Muscle of leg (tissue), 11 donors: ENCODE results near the gene PCBP1. TPM values are rescaled to one million over a fixed set of nuclear protein-coding genes. Genes with fewer than 3 reads are reported as not detected.
"Not testable (repeated sequence)": the region's sequence is repeated elsewhere in the genome, so short reads cannot be mapped to it uniquely, and the experiment has no call there.

Source experiments
- DNase-seq: peaks from one replicate; pipeline ENCODE4 v3.0.0; 2013
- H3K27ac ChIP-seq: one replicate; pipeline ENCODE4 v1.5.1; 2013; ENCODE audit warnings: mild to moderate bottlenecking, low read length, control low read depth
- H3K27me3 ChIP-seq: one replicate; pipeline ENCODE4 v1.6.1; 2013; ENCODE audit warnings: low read length; ENCODE audit not compliant: control insufficient read depth, insufficient read depth
- H3K36me3 ChIP-seq: one replicate; pipeline ENCODE4 v1.6.1; 2013; ENCODE audit warnings: low read length; ENCODE audit not compliant: control insufficient read depth, insufficient read depth
- H3K4me1 ChIP-seq: one replicate; pipeline ENCODE4 v1.6.1; 2013; ENCODE audit warnings: low read length; ENCODE audit not compliant: control insufficient read depth, insufficient read depth
- H3K4me3 ChIP-seq: one replicate; pipeline ENCODE4 v1.5.1; 2013; ENCODE audit warnings: low read length, control low read depth
- H3K9me3 ChIP-seq: replicated peaks from 2 replicates; pipeline ENCODE4 v1.6.1; 2013; ENCODE audit warnings: low read depth, low read length; ENCODE audit not compliant: control insufficient read depth
- WGBS: methylation state at CpG from one replicate; pipeline ENCODE4 v1.1.5; 2013; ENCODE audit warnings: missing lambda C conversion rate; ENCODE audit not compliant: insufficient coverage; 5-methylcytosine and 5-hydroxymethylcytosine counted together
- polyA plus RNA-seq, 8 donors: library from polyadenylated mRNA; unstranded; fragments of 120-200 nt; gene quantifications; one replicate each; pipeline versions ENCODE4 v1.2.1 to v1.2.3, GENCODE V29; 2013; ENCODE audit warnings: inconsistent platforms in 1 of 8, low replicate concordance in 1 of 8; ENCODE audit not compliant: insufficient read length in 8 of 8, insufficient read depth in 1 of 8
- total RNA-seq: library from RNA; stranded (reverse); fragments of 120-200 nt; gene quantifications from one replicate; pipeline ENCODE4 v1.2.4, GENCODE V29; 2013

Gene PCBP1
- total and polyA plus RNA-seq, 9 donors: 36.1 to 318 (median 298) TPM

GRCh38 chr2:70133491-70134322 is 46.4 kb downstream of the PCBP1 start:
- H3K27me3 ChIP-seq: no peaks in the 10 kb centered on the region
- peak overlapping the region; percentile 98 for H3K27ac ChIP-seq
- DNase-seq: peak; percentile 47
- 37% methylated on average over 5 of the region's 10 CpGs for WGBS
- peaks cover 22% of the 10 kb centered on the region for H3K4me1 ChIP-seq
- no peak overlapping the region for H3K4me3 ChIP-seq
- H3K9me3 ChIP-seq: no peaks in the 10 kb centered on the region
- H3K36me3 ChIP-seq: no peaks in the 10 kb centered on the region

GRCh38 chr2:70134323-70134983 is 47.2 kb downstream of the PCBP1 start:
- not testable (repeated sequence) for DNase-seq, H3K4me3 ChIP-seq, H3K9me3 ChIP-seq, H3K27me3 ChIP-seq, H3K36me3 ChIP-seq
- 96% methylated on average over 4 of the region's 10 CpGs for WGBS
- Histone ChIP-seq H3K4me1 (peaks cover 22% of the 10 kb centered on the region), H3K27ac (peak overlapping the region; percentile 98)

Other genes with a start within 250 kb of the PCBP1 start
- gene SNRNP27, start 193.5 kb upstream of the PCBP1 start, total RNA-seq: 62.6 TPM
- gene SNRNP27, start 193.5 kb upstream of the PCBP1 start, polyA plus RNA-seq: 10 to 100 TPM; 63.5 to 73.9 (median 70.3) TPM
- 2.7 TPM for gene MXD1, start 172.4 kb upstream of the PCBP1 start, total RNA-seq
- gene MXD1, start 172.4 kb upstream of the PCBP1 start, polyA plus RNA-seq: 1 to 10 TPM; 4.1 to 7.2 (median 5.3) TPM
- 2.6 TPM for gene ASPRV1, start 125.8 kb upstream of the PCBP1 start, total RNA-seq
- gene ASPRV1, start 125.8 kb upstream of the PCBP1 start, polyA plus RNA-seq: 1 to 10 TPM; 2.1 to 3.7 (median 2.8) TPM
- 12.6 TPM for gene C2orf42, start 103.5 kb downstream of the PCBP1 start, total RNA-seq
- 10 to 100 TPM in 2 of 8 donors, 1 to 10 TPM in 6; 7.7 to 11.9 (median 8.5) TPM for gene C2orf42, start 103.5 kb downstream of the PCBP1 start, polyA plus RNA-seq
- gene TIA1, start 161.2 kb downstream of the PCBP1 start, total RNA-seq: 158 TPM
- gene TIA1, start 161.2 kb downstream of the PCBP1 start, polyA plus RNA-seq: 100 to 1,000 TPM; 144 to 244 (median 176) TPM
- gene PCYOX1, start 170.7 kb downstream of the PCBP1 start, total RNA-seq: 31.3 TPM
- gene PCYOX1, start 170.7 kb downstream of the PCBP1 start, polyA plus RNA-seq: 10 to 100 TPM; 26.8 to 41.2 (median 33.3) TPM
- 88.5 TPM for gene SNRPG, start 206.3 kb downstream of the PCBP1 start, total RNA-seq
- 100 to 1,000 TPM in 1 of 8 donors, 10 to 100 TPM in 7; 78.2 to 113 (median 91.5) TPM for gene SNRPG, start 206.3 kb downstream of the PCBP1 start, polyA plus RNA-seq
- gene FAM136A, start 214.6 kb downstream of the PCBP1 start, total RNA-seq: 39.7 TPM
- 10 to 100 TPM; 34.4 to 41.7 (median 37.0) TPM for gene FAM136A, start 214.6 kb downstream of the PCBP1 start, polyA plus RNA-seq